ENCODE data around the gene F7.

- TF ChIP-seq CTCF (IDR thresholded peaks at IDR 0.05): no peak
- peak; percentile 22 to 78 (median 71) for TF ChIP-seq POLR2A (IDR thresholded peaks at IDR 0.05)
Observed at GRCh38 chr13:113153810-113154748, 48.5 kb downstream of the F7 start.

All from body of pancreas (tissue), 4 donors.